Spleen (tissue), 11 donors: ENCODE measurements around the gene NISCH. TPM values are rescaled to one million over a fixed set of nuclear protein-coding genes. Genes with fewer than 3 reads are reported as not detected.

Source experiments
- DNase-seq: peaks from one replicate; pipeline ENCODE4 v3.0.0-alpha.2; 2020
- H3K27ac ChIP-seq, 8 donors: fragments of 200-600 bp; sonication (generic) in 7 of 8; 1 replicate in 4 of 8; 2 replicates in 4 of 8; pipeline versions ENCODE4 v1.5.0 to v1.8.0; 2016 to 2021; ENCODE audit warnings: inconsistent platforms in 4 of 8, mild to moderate bottlenecking in 4 of 8, moderate library complexity in 1 of 8
- H3K27me3 ChIP-seq, 7 donors: fragments of 200-600 bp; sonication (generic) in 6 of 7; replicated peaks in 1 of 7; 1 replicate in 4 of 7; 2 replicates in 3 of 7; pipeline versions ENCODE4 v1.5.0 to v1.8.0; 2016 to 2021; ENCODE audit warnings: inconsistent platforms in 3 of 7, mild to moderate bottlenecking in 1 of 7
- H3K36me3 ChIP-seq, 6 donors: fragments of 200-600 bp; sonication (generic) in 5 of 6; 1 replicate in 4 of 6; 2 replicates in 2 of 6; pipeline versions ENCODE4 v1.5.0 to v1.8.0; 2016 to 2021; ENCODE audit warnings: inconsistent platforms in 2 of 6
- H3K4me1 ChIP-seq, 6 donors: fragments of 200-600 bp; sonication (generic) in 5 of 6; 1 replicate in 3 of 6; 2 replicates in 3 of 6; pipeline versions ENCODE4 v1.5.0 to v1.8.0; 2016 to 2021; ENCODE audit warnings: inconsistent platforms in 3 of 6
- H3K4me3 ChIP-seq, 8 donors: fragments of 200-600 bp; sonication (generic) in 7 of 8; 1 replicate in 4 of 8; 2 replicates in 4 of 8; pipeline versions ENCODE4 v1.5.0 to v1.8.0; 2016 to 2021; ENCODE audit warnings: inconsistent platforms in 4 of 8, mild to moderate bottlenecking in 4 of 8, moderate library complexity in 2 of 8
- H3K9me3 ChIP-seq, 8 donors: fragments of 200-600 bp; sonication (generic) in 7 of 8; 1 replicate in 4 of 8; 2 replicates in 4 of 8; pipeline versions ENCODE4 v1.5.0 to v1.8.0; 2016 to 2021; ENCODE audit warnings: inconsistent platforms in 4 of 8
- POLR2A ChIP-seq, 3 donors: fragments of 450-650 bp; IDR thresholded peaks; one replicate each; pipeline ENCODE4 v1.5.1; 2017; ENCODE audit warnings: antibody characterized with exemption in 3 of 3, mild to moderate bottlenecking in 1 of 3
- POLR2AphosphoS5 ChIP-seq, 3 donors: sonication (generic); formaldehyde crosslinking; IDR thresholded peaks; one replicate each; pipeline ENCODE4 v1.5.1; 2017; ENCODE audit warnings: antibody characterized with exemption in 3 of 3
- WGBS, 5 donors: extraction: QIAGEN DNeasy Blood & Tissue Kit in 3 of 5; methylation state at CpG; one replicate each; pipeline versions ENCODE4 v1.1.5 to v1.1.7; 2013 to 2018; 5-methylcytosine and 5-hydroxymethylcytosine counted together
- intact Hi-C: fragments of 100-400 bp; cut with DNase I; formaldehyde crosslinking; loops from one replicate; pipeline ENCODE4 v1.15.0; 2023; ENCODE audit warnings: low total_unique reads
- polyA plus RNA-seq, 3 donors: library from polyadenylated mRNA; stranded (reverse); fragments of 200-250 nt; gene quantifications; one replicate each; pipeline ENCODE4 v1.2.1, GENCODE V29; 2013
- total RNA-seq, 7 donors: library from RNA; depleted of rRNA in 3 of 7; stranded (reverse); fragments of >200 nt in 3 of 7; fragmentation: NEBNext Ultra II Directional in 4 of 7; extraction: Animal tissue kit (Norgen Biotek cat#: 25700) in 4 of 7; gene quantifications; one replicate each; pipeline versions ENCODE4 v1.1.0 to v1.2.1, GENCODE V29; 2016 to 2021
- TF ChIP-seq, protein P1 (sequence below), 11 experiments: fragments of 200-600 bp in 7 of 11; fragments of 450-650 bp in 4 of 11; sonication (generic) in 4 of 11; IDR thresholded peaks in 8 of 11; conservative IDR thresholded peaks in 3 of 11; 1 replicate in 7 of 11; 2 replicates in 4 of 11; pipeline versions ENCODE4 v1.4.0 to v1.8.0; 2016 to 2021; ENCODE audit warnings: antibody characterized with exemption in 11 of 11, inconsistent platforms in 4 of 11, mild to moderate bottlenecking in 1 of 11
- donor health status: healthy with polysubstance abuse.
- donor health status: DM: no; HTN: no; CAD: no; lungs with moderate emphysema.
- donor health status: DM: no; HTN: no; CAD: no.
- donor health status: Bipolar disorder and iron deficiency.
- donor health status: healthy.
- donor health status: DM: no; HTN: no; CAD: no.
- donor health status: DM: yes; HTN: yes; CAD: no.

The NISCH gene
- total and polyA plus RNA-seq, 10 donors = 18.9 to 92.7 (median 78.8) TPM

- Histone ChIP-seq H3K27me3 (no peaks in the 10 kb centered on the region), H3K9me3 (no peaks in the 10 kb centered on the region), H3K4me1 (peaks cover 0 to 40% (median 12%) of the 10 kb centered on the region in 6 donors), H3K27ac (no peak overlapping the region), H3K4me3 (no peak overlapping the region), H3K36me3 (peaks cover 0 to 99% (median 81%) of the 10 kb centered on the region in 6 donors)
- intact Hi-C loops = no loop called here
- no peak for DNase-seq
- 90 to 95% (median 93%) methylated on average over 23 of the region's 23 CpGs for WGBS, 5 donors
- no peak for TF ChIP-seq POLR2A (IDR thresholded peaks at IDR 0.05)
- TF ChIP-seq, protein P1, sequence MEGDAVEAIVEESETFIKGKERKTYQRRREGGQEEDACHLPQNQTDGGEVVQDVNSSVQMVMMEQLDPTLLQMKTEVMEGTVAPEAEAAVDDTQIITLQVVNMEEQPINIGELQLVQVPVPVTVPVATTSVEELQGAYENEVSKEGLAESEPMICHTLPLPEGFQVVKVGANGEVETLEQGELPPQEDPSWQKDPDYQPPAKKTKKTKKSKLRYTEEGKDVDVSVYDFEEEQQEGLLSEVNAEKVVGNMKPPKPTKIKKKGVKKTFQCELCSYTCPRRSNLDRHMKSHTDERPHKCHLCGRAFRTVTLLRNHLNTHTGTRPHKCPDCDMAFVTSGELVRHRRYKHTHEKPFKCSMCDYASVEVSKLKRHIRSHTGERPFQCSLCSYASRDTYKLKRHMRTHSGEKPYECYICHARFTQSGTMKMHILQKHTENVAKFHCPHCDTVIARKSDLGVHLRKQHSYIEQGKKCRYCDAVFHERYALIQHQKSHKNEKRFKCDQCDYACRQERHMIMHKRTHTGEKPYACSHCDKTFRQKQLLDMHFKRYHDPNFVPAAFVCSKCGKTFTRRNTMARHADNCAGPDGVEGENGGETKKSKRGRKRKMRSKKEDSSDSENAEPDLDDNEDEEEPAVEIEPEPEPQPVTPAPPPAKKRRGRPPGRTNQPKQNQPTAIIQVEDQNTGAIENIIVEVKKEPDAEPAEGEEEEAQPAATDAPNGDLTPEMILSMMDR (IDR thresholded peaks at IDR 0.05 in 8 of 11, conservative IDR thresholded peaks at IDR 0.05 in 3 of 11) = peak in 3 of 11 experiments; percentile 21 to 41 (median 32)
- peak in 2 of 3 donors; percentile 8 to 25 for TF ChIP-seq POLR2AphosphoS5 (IDR thresholded peaks at IDR 0.05)
Measured at GRCh38 chr3:52481819-52482521, 26.6 kb downstream of the NISCH start.

GRCh38 chr3:52483081-52483480 lies 27.7 kb downstream of the NISCH start:
- H3K9me3 ChIP-seq = no peaks in the 10 kb centered on the region
- no peak overlapping the region for H3K4me3 ChIP-seq
- DNase-seq = no peak
- no peak overlapping the region for H3K27ac ChIP-seq
- intact Hi-C loops = no loop called here
- H3K4me1 ChIP-seq = peaks cover 0 to 41% (median 12%) of the 10 kb centered on the region in 6 donors
- TF ChIP-seq, protein P1 (IDR thresholded peaks at IDR 0.05 in 8 of 11, conservative IDR thresholded peaks at IDR 0.05 in 3 of 11) = no peak
- peak in 1 of 3 donors; percentile 46 for TF ChIP-seq POLR2AphosphoS5 (IDR thresholded peaks at IDR 0.05)
- H3K27me3 ChIP-seq = no peaks in the 10 kb centered on the region
- WGBS, 5 donors = 84 to 99% (median 90%) methylated on average over 7 to 14 of the region's 14 CpGs
- peaks cover 0 to 99% (median 81%) of the 10 kb centered on the region in 6 donors for H3K36me3 ChIP-seq

DNA sequence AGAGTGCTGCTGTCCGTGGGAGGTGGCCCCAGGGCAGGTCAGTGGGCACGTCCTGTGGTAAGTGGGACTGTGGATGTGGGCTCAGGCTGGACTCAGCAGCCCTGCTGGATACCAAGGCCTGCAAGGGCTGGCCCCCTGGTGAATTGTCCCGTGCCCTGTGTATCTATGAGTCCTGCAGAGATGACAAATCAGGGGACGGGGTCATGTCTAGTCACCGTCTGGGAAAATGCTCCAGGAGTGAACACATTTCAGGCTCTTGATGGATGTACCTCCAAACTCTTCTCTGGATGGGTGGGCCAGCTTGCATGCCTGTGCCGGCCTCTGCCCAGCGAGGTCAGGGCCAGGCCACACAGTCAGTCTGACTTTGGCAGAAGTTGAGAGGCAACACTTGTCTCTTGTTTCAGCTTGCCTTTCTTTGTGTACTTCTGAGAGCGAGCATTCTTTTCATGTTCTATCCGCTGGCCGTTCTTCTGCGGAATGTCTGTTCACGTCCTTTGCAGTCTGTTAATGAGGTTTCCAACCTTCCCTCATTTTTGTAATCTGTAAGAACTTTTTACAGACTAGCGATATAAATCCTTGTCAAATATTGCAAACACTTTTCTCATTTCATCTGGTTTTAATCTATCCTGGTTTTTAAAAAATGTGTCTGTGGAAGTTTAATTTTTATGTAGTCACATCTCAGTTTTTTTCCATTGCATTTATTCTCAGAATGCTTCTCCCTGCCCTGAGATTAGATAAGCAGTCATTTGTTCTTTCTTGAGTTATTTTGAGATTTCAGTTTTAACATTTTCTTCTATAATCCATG lies 28.4 kb downstream of the NISCH start:
- no peaks in the 10 kb centered on the region for H3K9me3 ChIP-seq
- H3K27me3 ChIP-seq = no peaks in the 10 kb centered on the region
- H3K4me3 ChIP-seq = no peak overlapping the region
- no peak for DNase-seq
- peak overlapping the region in 1 of 8 donors; percentile 26 for H3K27ac ChIP-seq
- H3K36me3 ChIP-seq = peaks cover 0 to 99% (median 81%) of the 10 kb centered on the region in 6 donors
- H3K4me1 ChIP-seq = peaks cover 0 to 48% (median 12%) of the 10 kb centered on the region in 6 donors
- no peak for TF ChIP-seq POLR2A (IDR thresholded peaks at IDR 0.05)
- TF ChIP-seq, protein P1 (IDR thresholded peaks at IDR 0.05 in 8 of 11, conservative IDR thresholded peaks at IDR 0.05 in 3 of 11) = no peak
- peak in 2 of 3 donors; percentile 8 to 41 for TF ChIP-seq POLR2AphosphoS5 (IDR thresholded peaks at IDR 0.05)
- WGBS, 5 donors = 75 to 85% (median 76%) methylated on average over 13 of the region's 13 CpGs
- intact Hi-C loops = no loop called here
